GM13976 (cell line): ENCODE data around the gene CPA4.

Experiments
- DNase-seq: peaks from one replicate; pipeline ENCODE4 v3.0.0; 2012; ENCODE audit warnings: low spot score
- in situ Hi-C: fragments of 300-500 bp; cut with MboI; formaldehyde crosslinking; loops from one replicate; pipeline ENCODE4 v1.12.0; 2022; ENCODE audit warnings: low sequenced_read_pairs, mixed read lengths, inconsistent platforms; ENCODE audit not compliant: unreplicated experiment
- TF ChIP-seq, protein P1 (sequence below): IDR thresholded peaks from 2 replicates; pipeline ENCODE4 v1.5.1; 2012; ENCODE audit warnings: borderline replicate concordance, mild to moderate bottlenecking; ENCODE audit not compliant: insufficient read depth; ENCODE audit errors: extremely low read depth, missing control alignments, control extremely low read depth

Gene CPA4

DNA sequence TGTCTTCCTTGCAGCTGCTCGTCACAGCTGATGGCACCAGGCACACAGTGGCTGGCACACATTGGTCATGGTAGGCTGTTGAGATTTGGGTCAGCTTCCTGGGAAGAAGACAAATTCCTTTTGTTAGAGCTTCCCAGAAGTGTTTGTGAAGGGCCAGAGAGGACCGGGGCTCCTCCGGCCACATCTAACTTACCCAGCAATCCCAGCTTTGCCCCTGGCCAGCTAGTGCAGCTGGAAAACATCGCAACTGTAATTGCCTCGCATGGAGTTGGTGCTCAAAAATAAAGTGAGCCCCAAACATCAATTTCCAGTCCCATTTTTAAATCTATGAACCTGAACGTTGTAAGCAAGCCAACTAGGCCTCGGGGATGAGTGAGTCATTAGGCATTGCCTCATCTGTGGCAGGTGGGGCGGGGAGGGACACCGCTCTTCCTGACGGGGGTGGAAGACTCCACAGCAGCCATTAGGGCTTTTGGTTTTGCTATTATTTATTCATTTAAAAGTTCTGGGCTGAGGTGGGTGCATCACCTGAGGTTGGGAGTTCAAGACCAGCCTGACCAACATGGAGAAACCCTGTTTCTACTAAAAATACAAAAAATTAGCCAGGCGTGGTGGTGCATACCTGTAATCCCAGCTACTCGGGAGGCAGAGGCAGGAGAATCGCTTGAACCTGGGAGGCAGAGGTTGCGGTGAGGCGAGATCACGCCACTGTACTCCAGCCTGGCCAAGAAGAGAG, 64.1 kb downstream of the CPA4 start:
- DNase-seq: no peak
- in situ Hi-C loops: no loop called here
- TF ChIP-seq, protein P1, sequence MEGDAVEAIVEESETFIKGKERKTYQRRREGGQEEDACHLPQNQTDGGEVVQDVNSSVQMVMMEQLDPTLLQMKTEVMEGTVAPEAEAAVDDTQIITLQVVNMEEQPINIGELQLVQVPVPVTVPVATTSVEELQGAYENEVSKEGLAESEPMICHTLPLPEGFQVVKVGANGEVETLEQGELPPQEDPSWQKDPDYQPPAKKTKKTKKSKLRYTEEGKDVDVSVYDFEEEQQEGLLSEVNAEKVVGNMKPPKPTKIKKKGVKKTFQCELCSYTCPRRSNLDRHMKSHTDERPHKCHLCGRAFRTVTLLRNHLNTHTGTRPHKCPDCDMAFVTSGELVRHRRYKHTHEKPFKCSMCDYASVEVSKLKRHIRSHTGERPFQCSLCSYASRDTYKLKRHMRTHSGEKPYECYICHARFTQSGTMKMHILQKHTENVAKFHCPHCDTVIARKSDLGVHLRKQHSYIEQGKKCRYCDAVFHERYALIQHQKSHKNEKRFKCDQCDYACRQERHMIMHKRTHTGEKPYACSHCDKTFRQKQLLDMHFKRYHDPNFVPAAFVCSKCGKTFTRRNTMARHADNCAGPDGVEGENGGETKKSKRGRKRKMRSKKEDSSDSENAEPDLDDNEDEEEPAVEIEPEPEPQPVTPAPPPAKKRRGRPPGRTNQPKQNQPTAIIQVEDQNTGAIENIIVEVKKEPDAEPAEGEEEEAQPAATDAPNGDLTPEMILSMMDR: no peak

DNA sequence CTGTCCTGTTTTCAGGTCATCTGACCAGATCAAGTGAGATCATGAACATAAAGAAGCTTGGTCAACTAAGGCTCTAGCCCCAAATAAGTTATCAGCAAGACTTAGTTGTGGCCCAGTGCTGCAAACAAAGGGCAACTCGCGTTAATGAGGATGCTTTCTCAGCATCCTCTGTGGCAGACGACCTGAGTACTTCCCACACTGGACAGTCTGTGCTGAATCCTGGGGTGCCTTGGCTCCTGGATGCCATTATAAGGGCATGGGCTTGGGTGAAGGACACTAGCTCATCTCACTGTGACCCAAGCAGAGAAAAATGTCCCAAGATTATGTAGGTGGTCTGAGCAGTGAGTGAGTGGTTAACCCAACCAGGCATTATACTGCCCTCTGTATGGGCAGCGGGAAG, 65.5 kb downstream of the CPA4 start:
- in situ Hi-C loops: no loop called here
- TF ChIP-seq, protein P1: no peak
- no peak for DNase-seq

DNA sequence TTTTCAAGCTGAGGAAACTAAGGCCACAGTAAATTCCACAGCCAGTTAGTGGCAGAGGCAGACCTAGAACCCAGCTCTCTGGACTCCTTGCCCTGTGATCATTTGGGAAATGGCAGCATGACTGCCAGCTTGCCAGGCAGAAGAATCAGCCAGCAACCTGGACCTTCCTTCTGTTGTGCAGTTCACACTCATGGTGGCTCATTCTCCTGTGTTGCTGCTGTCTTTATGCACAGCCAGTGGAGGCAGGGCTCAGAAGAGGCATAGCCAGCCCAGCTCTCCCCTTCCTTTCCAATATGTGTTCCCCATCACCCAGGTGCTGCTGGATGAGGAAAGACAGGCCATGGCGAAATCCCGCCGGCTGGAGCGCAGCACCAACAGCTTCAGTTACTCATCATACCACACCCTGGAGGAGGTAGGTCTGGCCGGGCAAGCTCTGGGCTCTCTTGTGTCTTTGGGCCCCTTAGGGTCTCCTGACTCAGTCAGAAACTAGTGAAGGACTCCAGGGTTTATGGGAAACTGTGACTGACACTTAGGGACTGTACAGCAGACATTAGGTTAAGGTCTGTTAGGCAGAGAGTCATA, 66.4 kb downstream of the CPA4 start:
- in situ Hi-C loops: no loop called here
- no peak for DNase-seq
- TF ChIP-seq, protein P1: no peak

DNA sequence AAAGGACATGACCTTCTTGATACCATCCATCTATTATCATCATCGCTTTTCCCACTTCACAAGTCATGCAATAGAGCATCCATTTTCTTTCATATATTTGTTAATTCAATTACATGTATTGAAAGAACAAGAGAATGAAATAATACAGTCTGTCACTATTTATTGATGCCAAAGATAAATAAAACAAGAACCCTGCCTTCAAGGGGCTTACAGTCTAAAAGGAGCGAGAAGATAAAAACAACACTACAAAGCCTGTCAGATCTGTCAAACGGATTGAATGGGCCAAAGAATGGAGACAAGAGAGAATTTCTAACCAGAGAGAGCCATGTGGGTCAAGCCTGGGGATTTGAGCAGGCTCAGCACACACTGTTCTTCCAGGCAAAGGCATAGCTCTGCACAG, 67.6 kb downstream of the CPA4 start:
- in situ Hi-C loops: no loop called here
- TF ChIP-seq, protein P1: no peak
- DNase-seq: no peak

DNA sequence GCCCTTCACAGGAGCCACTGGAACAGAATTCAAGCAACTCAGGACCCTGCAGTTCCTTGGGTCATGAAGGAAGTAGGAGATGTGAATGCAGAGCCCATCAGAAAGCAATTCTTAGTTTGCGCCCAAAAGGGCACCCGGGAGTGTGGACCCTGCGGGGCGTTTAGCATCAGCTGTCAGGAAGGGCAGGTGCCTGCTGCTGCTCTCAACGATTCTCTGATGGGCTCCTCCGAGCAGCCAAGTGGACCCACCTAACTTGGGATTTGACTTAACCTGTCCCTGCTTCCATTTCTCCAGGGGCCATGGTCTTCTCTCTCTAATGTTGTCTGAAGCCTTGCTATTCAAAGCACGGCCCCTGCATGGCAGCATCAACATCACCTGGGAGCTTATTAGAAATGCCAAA, 68.7 kb downstream of the CPA4 start:
- in situ Hi-C loops: no loop called here
- TF ChIP-seq, protein P1: no peak
- DNase-seq: no peak

DNA sequence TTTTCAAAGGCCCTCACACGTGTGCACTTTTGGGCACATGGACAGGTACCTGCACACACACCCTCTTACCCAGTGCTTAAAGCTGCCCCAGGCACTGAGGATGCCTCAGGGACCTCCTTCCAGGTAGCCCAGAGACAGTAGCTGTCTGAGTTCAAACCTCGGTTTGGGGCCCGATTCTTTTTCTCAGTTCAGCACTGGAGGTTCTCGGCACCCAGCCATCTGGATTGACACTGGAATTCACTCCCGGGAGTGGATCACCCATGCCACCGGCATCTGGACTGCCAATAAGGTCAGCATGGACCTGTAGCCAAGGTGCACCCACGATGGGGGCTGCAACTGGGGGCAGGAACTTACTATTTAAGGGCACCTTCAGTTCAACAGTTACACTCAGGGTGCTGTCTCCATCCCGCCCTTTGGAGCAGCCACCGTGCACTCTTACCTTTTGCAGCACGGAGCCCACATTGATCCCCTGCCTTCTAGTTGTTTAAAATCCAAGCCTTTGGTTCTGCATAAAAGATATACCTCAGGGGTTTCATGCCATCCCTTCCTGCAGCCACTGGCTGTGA, 69.4 kb downstream of the CPA4 start:
- in situ Hi-C loops: no loop called here
- TF ChIP-seq, protein P1: no peak
- no peak for DNase-seq
